GM23338 (cell line): ENCODE results near the gene SPEF1. TPM values are rescaled to one million over a fixed set of nuclear protein-coding genes. Genes with fewer than 3 reads are reported as not detected.

Experiments
- ATAC-seq: fragments of 200-7000 bp; cut with Tn5 transposase; 3 replicates; pipeline ENCODE4 v1.9.1; 2020
- DNase-seq: peaks from one replicate; pipeline ENCODE4 v3.0.0-alpha.2; 2015; ENCODE audit warnings: low spot score
- H2AFZ ChIP-seq: fragments of 200-600 bp; sonication (generic); 2 replicates; pipeline ENCODE4 v1.8.0; 2016; ENCODE audit warnings: antibody characterized with exemption, mild to moderate bottlenecking, moderate library complexity
- H3F3A ChIP-seq: fragments of 200-600 bp; sonication (generic); replicated peaks from 2 replicates; pipeline ENCODE4 v1.8.0; 2017; ENCODE audit warnings: antibody characterized with exemption, mixed run types, low read depth
- H3K27ac ChIP-seq: fragments of 200-600 bp; sonication (generic); 2 replicates; pipeline ENCODE4 v1.6.1; 2016; ENCODE audit warnings: low read depth
- H3K27me3 ChIP-seq: fragments of 200-600 bp; sonication (generic); 2 replicates; pipeline ENCODE4 v1.8.0; 2016; ENCODE audit warnings: mild to moderate bottlenecking, mixed run types, moderate library complexity; ENCODE audit not compliant: insufficient read depth
- H3K36me3 ChIP-seq: fragments of 200-600 bp; sonication (generic); 2 replicates; pipeline ENCODE4 v1.8.0; 2016; ENCODE audit warnings: mild to moderate bottlenecking; ENCODE audit not compliant: insufficient read depth
- H3K4me1 ChIP-seq: fragments of 200-600 bp; sonication (generic); 2 replicates; pipeline ENCODE4 v1.8.0; 2016; ENCODE audit warnings: mild to moderate bottlenecking, moderate library complexity; ENCODE audit not compliant: insufficient read depth
- H3K4me2 ChIP-seq: fragments of 200-600 bp; sonication (generic); 2 replicates; pipeline ENCODE4 v1.7.1; 2017; ENCODE audit warnings: mixed run types
- H3K4me3 ChIP-seq: fragments of 200-600 bp; sonication (generic); 2 replicates; pipeline ENCODE4 v1.6.1; 2016; ENCODE audit warnings: mixed run types
- H3K79me2 ChIP-seq: fragments of 200-600 bp; sonication (generic); replicated peaks from 2 replicates; pipeline ENCODE4 v1.8.0; 2017; ENCODE audit warnings: mild to moderate bottlenecking; ENCODE audit not compliant: insufficient read depth
- H3K9me2 ChIP-seq: fragments of 200-600 bp; sonication (generic); 2 replicates; pipeline ENCODE4 v1.8.0; 2017; ENCODE audit not compliant: insufficient read depth
- H4K20me1 ChIP-seq: fragments of 200-600 bp; sonication (generic); replicated peaks from 2 replicates; pipeline ENCODE4 v1.8.0; 2017; ENCODE audit warnings: mild to moderate bottlenecking; ENCODE audit not compliant: insufficient read depth
- H3K27ac Mint-ChIP-seq: 2 replicates; pipeline ENCODE4 v1.8.0; 2020; ENCODE audit warnings: inconsistent platforms, mild to moderate bottlenecking, moderate library complexity, mixed read lengths
- H3K27me3 Mint-ChIP-seq: 3 replicates; pipeline ENCODE4 v1.8.0; 2022; ENCODE audit warnings: low read depth, mild to moderate bottlenecking, moderate library complexity, mixed read lengths, inconsistent platforms; ENCODE audit not compliant: insufficient read depth, poor library complexity
- H3K36me3 Mint-ChIP-seq: 3 replicates; pipeline ENCODE4 v1.8.0; 2021; ENCODE audit warnings: low read depth, mild to moderate bottlenecking, inconsistent platforms, moderate library complexity, mixed read lengths
- H3K4me1 Mint-ChIP-seq: 3 replicates; pipeline ENCODE4 v1.8.0; 2020; ENCODE audit warnings: mild to moderate bottlenecking, inconsistent platforms, mixed read lengths
- H3K4me3 Mint-ChIP-seq: 3 replicates; pipeline ENCODE4 v1.8.0; 2021; ENCODE audit warnings: moderate library complexity, mild to moderate bottlenecking, inconsistent platforms, mixed read lengths
- H3K9me3 Mint-ChIP-seq: 3 replicates; pipeline ENCODE4 v1.8.0; 2020; ENCODE audit warnings: moderate library complexity, mild to moderate bottlenecking, inconsistent platforms, mixed read lengths
- CREB1 ChIP-seq: fragments of 250-450 bp; sonication (Bioruptor Pico); IDR thresholded peaks from 2 replicates; pipeline ENCODE4 v1.5.0; 2020; ENCODE audit warnings: low read depth, mild to moderate bottlenecking, moderate library complexity
- NANOG ChIP-seq: IDR thresholded peaks from 2 replicates; pipeline ENCODE4 v1.6.1; 2016; ENCODE audit warnings: antibody characterized with exemption, borderline replicate concordance
- POLR2AphosphoS5 ChIP-seq: IDR thresholded peaks from 2 replicates; pipeline ENCODE4 v1.6.1; 2016; ENCODE audit warnings: antibody characterized with exemption, low read depth
- STAT1 ChIP-seq: IDR thresholded peaks from one replicate; pipeline ENCODE4 v1.6.1; 2016; ENCODE audit warnings: antibody characterized with exemption; ENCODE audit not compliant: unreplicated experiment
- ZNF114 ChIP-seq: fragments of 250-450 bp; sonication (Bioruptor Pico); IDR thresholded peaks from 2 replicates; pipeline ENCODE4 v1.5.0; 2020; ENCODE audit warnings: mild to moderate bottlenecking, moderate library complexity
- polyA plus RNA-seq: library from polyadenylated mRNA; unstranded; fragments of >200 nt; fragmentation: Nextera tagmentation; extraction: Ambion mirVana; gene quantifications from 2 replicates; pipeline ENCODE4 v1.2.1, GENCODE V29; 2016
- total RNA-seq: library from RNA; depleted of rRNA; stranded (reverse); fragments of >200 nt; shearing (Covaris generic); gene quantifications from 2 replicates; pipeline ENCODE4 v1.2.3, GENCODE V29; 2014
- TF ChIP-seq, protein P1 (sequence below): IDR thresholded peaks from 2 replicates; pipeline ENCODE4 v1.6.1; 2016; ENCODE audit warnings: antibody characterized with exemption
- TF ChIP-seq, protein P2 (sequence below), 2 experiments: fragments of 200-600 bp in 1 of 2; sonication (generic) in 1 of 2; conservative IDR thresholded peaks; 2 replicates each; pipeline versions ENCODE4 v1.5.1 to v1.6.1; 2016 to 2017; ENCODE audit warnings: antibody characterized with exemption in 2 of 2, low read depth in 2 of 2, mild to moderate bottlenecking in 2 of 2, moderate library complexity in 1 of 2
- TF ChIP-seq, protein P3 (sequence below): IDR thresholded peaks from one replicate; pipeline ENCODE4 v1.6.1; 2018; ENCODE audit warnings: antibody characterized with exemption; ENCODE audit not compliant: unreplicated experiment

Gene SPEF1
- total and polyA plus RNA-seq, 2 experiments from 2014 or later, result 0.68 to 0.69 TPM

DNA sequence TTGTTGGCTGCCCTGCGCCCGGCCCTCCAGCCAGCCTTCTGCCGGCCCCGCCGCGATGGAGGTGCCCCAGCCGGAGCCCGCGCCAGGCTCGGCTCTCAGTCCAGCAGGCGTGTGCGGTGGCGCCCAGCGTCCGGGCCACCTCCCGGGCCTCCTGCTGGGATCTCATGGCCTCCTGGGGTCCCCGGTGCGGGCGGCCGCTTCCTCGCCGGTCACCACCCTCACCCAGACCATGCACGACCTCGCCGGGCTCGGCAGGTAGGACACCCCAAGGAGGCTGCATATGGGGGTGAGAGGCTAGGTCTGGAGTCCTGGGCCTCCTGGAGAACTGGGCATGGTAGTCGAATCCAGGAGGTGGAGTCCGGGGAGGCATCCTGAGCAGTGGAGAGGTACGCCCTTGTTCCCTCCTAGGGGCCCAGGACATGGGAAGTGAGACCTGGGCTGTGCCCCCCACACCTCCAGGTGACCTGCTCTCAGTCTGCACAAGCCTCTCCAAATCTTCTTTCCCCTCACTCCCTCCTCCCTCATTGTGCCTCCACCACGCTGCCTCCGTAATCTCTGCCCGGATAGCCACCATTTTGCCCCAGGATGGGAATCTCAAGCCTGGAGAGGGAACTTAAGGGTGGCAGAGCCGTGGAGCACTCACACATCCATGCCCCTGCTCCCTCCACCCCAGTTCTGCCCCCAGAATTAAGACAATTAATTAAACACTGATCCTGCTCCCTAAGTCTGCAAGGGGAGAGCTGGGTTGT is 15.4 kb upstream of the SPEF1 start:
- no peak overlapping the region for H3K27ac Mint-ChIP-seq

DNA sequence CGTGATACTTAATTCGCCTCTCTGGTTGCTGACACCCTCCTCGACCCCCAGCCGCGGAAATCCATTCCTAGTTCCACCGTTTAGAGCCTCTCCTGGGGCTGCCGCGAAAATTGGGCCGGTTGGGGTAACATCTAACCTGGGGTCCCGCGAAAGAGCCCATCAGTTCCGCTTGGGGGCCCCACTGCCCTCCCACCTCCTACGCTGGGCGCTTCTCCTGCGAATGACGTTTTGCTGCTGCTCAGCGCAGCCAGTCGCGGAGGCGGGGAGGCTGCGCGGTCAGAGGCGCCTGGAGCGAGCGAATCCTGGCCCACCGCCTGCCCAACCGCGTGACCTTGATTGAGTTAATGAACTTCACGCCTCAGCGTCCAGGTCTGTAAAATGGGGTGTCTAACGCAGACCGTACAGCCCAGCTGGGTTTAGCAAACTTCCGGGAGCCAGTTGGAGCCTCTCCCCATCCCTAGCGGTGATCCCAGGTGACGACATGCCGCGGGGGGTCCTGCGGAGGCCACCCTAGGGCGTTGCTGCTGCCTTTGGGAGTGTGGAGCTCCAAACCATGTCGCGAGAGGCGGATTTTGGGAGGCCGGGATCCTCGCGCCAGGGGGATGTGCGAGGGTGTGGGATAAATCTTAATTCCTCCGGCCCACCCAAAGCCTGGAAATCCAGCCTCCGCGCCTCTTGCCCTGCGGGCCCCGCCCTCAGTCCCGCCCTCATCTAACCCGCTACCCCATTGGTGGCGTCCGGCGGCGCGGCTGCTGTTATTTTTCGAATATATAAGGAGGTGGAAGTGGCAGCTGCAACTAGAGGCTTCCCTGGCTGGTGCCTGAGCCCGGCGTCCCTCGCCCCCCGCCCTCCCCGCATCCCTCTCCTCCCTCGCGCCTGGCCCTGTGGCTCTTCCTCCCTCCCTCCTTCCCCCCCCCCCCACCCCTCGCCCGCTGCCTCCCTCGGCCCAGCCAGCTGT is 14.5 kb upstream of the SPEF1 start, which contains the start of gene CDC25B:
TSS of gene CDC25B (plus strand) at position 800 of the 958 bp plus-strand sequence. CDS start 222 bp downstream, outside the sequence.
- Histone ChIP-seq H3K27ac (peak within 1 kb of the TSS; percentile 42; the same call in 1 of the 2 replicates), H3K4me2 (peak within 1 kb of the TSS; percentile 91), H3K36me3 (no peaks in the 10 kb centered on the region), H4K20me1 (no peaks in the 10 kb centered on the region), H2AFZ (peak within 1 kb of the TSS; percentile 99), H3K4me3 (peak within 1 kb of the TSS; percentile 68), H3K27me3 (no peaks in the 10 kb centered on the region), H3K4me1 (peaks cover 39% of the 10 kb centered on the region), H3F3A (peaks cover 17% of the 10 kb centered on the region; the same call in 1 of the 2 replicates), H3K79me2 (no peaks in the 10 kb centered on the region), H3K9me2 (no peaks in the 10 kb centered on the region)
- Mint-ChIP-seq H3K9me3 (no peaks in the 10 kb centered on the region), H3K36me3 (peaks cover 7% of the 10 kb centered on the region; the same call in 2 of the 3 replicates), H3K27me3 (peaks cover 29% of the 10 kb centered on the region), H3K4me1 (peaks cover 41% of the 10 kb centered on the region), H3K4me3 (peak within 1 kb of the TSS; percentile 86), H3K27ac (peak within 1 kb of the TSS; percentile 72)
- peak; percentile 70 for TF ChIP-seq CREB1 (CRISPR knock-in tag)
- TF ChIP-seq POLR2AphosphoS5, result peak; percentile 56
- TF ChIP-seq, protein P1, sequence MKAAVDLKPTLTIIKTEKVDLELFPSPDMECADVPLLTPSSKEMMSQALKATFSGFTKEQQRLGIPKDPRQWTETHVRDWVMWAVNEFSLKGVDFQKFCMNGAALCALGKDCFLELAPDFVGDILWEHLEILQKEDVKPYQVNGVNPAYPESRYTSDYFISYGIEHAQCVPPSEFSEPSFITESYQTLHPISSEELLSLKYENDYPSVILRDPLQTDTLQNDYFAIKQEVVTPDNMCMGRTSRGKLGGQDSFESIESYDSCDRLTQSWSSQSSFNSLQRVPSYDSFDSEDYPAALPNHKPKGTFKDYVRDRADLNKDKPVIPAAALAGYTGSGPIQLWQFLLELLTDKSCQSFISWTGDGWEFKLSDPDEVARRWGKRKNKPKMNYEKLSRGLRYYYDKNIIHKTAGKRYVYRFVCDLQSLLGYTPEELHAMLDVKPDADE, result 0 out of 2 replicates have a peak, but pooled peaks have one; percentile 31
- TF ChIP-seq, protein P2, sequence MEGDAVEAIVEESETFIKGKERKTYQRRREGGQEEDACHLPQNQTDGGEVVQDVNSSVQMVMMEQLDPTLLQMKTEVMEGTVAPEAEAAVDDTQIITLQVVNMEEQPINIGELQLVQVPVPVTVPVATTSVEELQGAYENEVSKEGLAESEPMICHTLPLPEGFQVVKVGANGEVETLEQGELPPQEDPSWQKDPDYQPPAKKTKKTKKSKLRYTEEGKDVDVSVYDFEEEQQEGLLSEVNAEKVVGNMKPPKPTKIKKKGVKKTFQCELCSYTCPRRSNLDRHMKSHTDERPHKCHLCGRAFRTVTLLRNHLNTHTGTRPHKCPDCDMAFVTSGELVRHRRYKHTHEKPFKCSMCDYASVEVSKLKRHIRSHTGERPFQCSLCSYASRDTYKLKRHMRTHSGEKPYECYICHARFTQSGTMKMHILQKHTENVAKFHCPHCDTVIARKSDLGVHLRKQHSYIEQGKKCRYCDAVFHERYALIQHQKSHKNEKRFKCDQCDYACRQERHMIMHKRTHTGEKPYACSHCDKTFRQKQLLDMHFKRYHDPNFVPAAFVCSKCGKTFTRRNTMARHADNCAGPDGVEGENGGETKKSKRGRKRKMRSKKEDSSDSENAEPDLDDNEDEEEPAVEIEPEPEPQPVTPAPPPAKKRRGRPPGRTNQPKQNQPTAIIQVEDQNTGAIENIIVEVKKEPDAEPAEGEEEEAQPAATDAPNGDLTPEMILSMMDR (conservative IDR thresholded peaks at IDR 0.05; ENCODE audit: low read depth in 2 of 2), result peak; percentile 15 to 46; a peak in 3 of 4 replicates
- no peak for TF ChIP-seq ZNF114 (CRISPR knock-in tag)
- peak; percentile 56 for ATAC-seq
- peak; percentile 96 for DNase-seq

More for the DNA sequence above, 15.4 kb upstream of the SPEF1 start:
- no peak overlapping the region for H2AFZ ChIP-seq
- H3K79me2 ChIP-seq, result no peaks in the 10 kb centered on the region
- no peaks in the 10 kb centered on the region for H3K27me3 ChIP-seq
- no peaks in the 10 kb centered on the region for H3K9me2 ChIP-seq
- Mint-ChIP-seq H3K9me3 (no peaks in the 10 kb centered on the region), H3K4me1 (peaks cover 46% of the 10 kb centered on the region), H3K36me3 (peaks cover 16% of the 10 kb centered on the region; the same call in 2 of the 3 replicates), H3K4me3 (peak overlapping the region; percentile 76), H3K27me3 (peaks cover 29% of the 10 kb centered on the region)
- H3K4me2 ChIP-seq, result peak overlapping the region; percentile 91
- TF ChIP-seq ZNF114 (CRISPR knock-in tag) (no peak), STAT1 (no peak), NANOG (no peak)
- TF ChIP-seq, protein P3, sequence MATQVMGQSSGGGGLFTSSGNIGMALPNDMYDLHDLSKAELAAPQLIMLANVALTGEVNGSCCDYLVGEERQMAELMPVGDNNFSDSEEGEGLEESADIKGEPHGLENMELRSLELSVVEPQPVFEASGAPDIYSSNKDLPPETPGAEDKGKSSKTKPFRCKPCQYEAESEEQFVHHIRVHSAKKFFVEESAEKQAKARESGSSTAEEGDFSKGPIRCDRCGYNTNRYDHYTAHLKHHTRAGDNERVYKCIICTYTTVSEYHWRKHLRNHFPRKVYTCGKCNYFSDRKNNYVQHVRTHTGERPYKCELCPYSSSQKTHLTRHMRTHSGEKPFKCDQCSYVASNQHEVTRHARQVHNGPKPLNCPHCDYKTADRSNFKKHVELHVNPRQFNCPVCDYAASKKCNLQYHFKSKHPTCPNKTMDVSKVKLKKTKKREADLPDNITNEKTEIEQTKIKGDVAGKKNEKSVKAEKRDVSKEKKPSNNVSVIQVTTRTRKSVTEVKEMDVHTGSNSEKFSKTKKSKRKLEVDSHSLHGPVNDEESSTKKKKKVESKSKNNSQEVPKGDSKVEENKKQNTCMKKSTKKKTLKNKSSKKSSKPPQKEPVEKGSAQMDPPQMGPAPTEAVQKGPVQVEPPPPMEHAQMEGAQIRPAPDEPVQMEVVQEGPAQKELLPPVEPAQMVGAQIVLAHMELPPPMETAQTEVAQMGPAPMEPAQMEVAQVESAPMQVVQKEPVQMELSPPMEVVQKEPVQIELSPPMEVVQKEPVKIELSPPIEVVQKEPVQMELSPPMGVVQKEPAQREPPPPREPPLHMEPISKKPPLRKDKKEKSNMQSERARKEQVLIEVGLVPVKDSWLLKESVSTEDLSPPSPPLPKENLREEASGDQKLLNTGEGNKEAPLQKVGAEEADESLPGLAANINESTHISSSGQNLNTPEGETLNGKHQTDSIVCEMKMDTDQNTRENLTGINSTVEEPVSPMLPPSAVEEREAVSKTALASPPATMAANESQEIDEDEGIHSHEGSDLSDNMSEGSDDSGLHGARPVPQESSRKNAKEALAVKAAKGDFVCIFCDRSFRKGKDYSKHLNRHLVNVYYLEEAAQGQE, result no peak
- ATAC-seq (peak; percentile 3), DNase-seq (no peak)
- H3K36me3 ChIP-seq, result no peaks in the 10 kb centered on the region
- peak overlapping the region; percentile 68 for H3K4me3 ChIP-seq
- peaks cover 43% of the 10 kb centered on the region for H3K4me1 ChIP-seq
- H4K20me1 ChIP-seq, result no peaks in the 10 kb centered on the region; the same call in 1 of the 2 replicates
- H3F3A ChIP-seq, result peaks cover 17% of the 10 kb centered on the region; the same call in 1 of the 2 replicates
- no peak overlapping the region for H3K27ac ChIP-seq
